Loucy (cell line): ENCODE measurements around the gene ARNT2.

Source experiments
- CTCF ChIP-seq: fragments of 200-600 bp; sonication (generic); conservative IDR thresholded peaks from 2 replicates; pipeline ENCODE4 v1.5.1; 2014; ENCODE audit warnings: mild to moderate bottlenecking, antibody characterized with exemption, low read length
- EZH2phosphoT487 ChIP-seq: fragments of 200-600 bp; IDR thresholded peaks from 2 replicates; pipeline ENCODE4 v1.6.1; 2018; ENCODE audit warnings: antibody characterized with exemption, mild to moderate bottlenecking, moderate library complexity, borderline replicate concordance

DNA sequence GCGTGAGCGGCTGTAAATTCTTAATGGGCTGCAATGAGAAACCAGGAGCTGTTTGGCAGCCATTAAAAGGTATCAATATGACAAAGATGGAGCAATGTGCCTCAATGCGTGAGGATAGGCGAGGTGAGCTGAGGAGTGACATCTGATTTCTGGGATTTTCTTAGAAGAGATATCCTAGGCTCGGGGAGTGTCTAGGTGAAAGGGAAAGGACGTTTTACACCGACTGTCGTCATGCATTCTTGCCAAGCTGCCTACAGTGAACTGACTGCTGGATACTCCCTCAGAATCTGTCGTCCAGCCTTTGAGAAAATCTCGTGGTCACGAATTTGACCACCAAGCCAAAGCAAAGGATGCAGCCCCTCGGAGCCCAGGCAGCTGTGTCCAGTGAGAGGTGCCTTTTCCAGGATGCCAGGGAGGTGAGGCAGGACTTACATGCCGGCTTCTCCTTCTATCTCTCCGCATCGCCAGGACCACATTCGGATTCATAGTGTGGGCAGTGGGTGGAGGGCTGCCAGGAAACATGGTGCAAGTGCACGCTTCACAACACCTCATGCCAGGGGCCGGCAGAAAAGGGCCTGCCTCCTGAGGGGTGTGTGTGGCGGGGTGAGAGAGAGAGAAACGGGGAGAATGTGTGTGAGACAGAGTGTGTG is 210.7 kb downstream of the ARNT2 start:
- no peak for TF ChIP-seq EZH2phosphoT487
- TF ChIP-seq CTCF, result no peak
